Measurements from ENCODE around the gene MAP6. TPM values are rescaled to one million over a fixed set of nuclear protein-coding genes. Genes with fewer than 3 reads are reported as not detected.
A peak's percentile ranks its signal among the peaks of the same experiment; 100 is the strongest.

MAP6 gene
- total RNA-seq, 1 donor from 2014 or later: 30.5 TPM

- Mint-ChIP-seq H3K9me3 (no peaks in the 10 kb centered on the region), H3K4me1 (ENCODE audit: unreplicated experiment) (peaks cover 5% of the 10 kb centered on the region), H3K4me3 (peak overlapping the region; percentile 53), H3K36me3 (no peaks in the 10 kb centered on the region), H3K27ac (no peak overlapping the region), H3K27me3 (peaks cover 62% of the 10 kb centered on the region)
- no peak for DNase-seq (ENCODE audit: extremely low spot score, unreplicated experiment)
- TF ChIP-seq CTCF (conservative IDR thresholded peaks at IDR 0.05): no peak
These were observed 3.7 kb downstream of the MAP6 start for GRCh38 chr11:75665126-75665525.

- H3K36me3 Mint-ChIP-seq: no peaks in the 10 kb centered on the region
- H3K27me3 Mint-ChIP-seq: peaks cover 58% of the 10 kb centered on the region
- H3K4me3 Mint-ChIP-seq: no peak overlapping the region
These were observed 4.4 kb downstream of the MAP6 start for GRCh38 chr11:75664389-75664788.

GRCh38 chr11:75663808-75664207, 5.0 kb downstream of the MAP6 start:
- Mint-ChIP-seq H3K36me3 (no peaks in the 10 kb centered on the region), H3K9me3 (no peaks in the 10 kb centered on the region), H3K4me3 (no peak overlapping the region), H3K27me3 (peaks cover 53% of the 10 kb centered on the region), H3K4me1 (ENCODE audit: unreplicated experiment) (peaks cover 5% of the 10 kb centered on the region), H3K27ac (no peak overlapping the region)
- no peak for TF ChIP-seq CTCF (conservative IDR thresholded peaks at IDR 0.05)
- no peak for DNase-seq (ENCODE audit: extremely low spot score, unreplicated experiment)

More at GRCh38 chr11:75664389-75664788, 4.4 kb downstream of the MAP6 start:
- DNase-seq (ENCODE audit: extremely low spot score, unreplicated experiment): no peak
- H3K27ac Mint-ChIP-seq: no peak overlapping the region
- H3K9me3 Mint-ChIP-seq: no peaks in the 10 kb centered on the region
- no peak for TF ChIP-seq CTCF (conservative IDR thresholded peaks at IDR 0.05)
- H3K4me1 Mint-ChIP-seq (ENCODE audit: unreplicated experiment): peaks cover 5% of the 10 kb centered on the region

- Mint-ChIP-seq H3K27me3 (peaks cover 29% of the 10 kb centered on the region), H3K27ac (no peak overlapping the region), H3K4me3 (no peak overlapping the region), H3K4me1 (ENCODE audit: unreplicated experiment) (no peaks in the 10 kb centered on the region), H3K36me3 (no peaks in the 10 kb centered on the region), H3K9me3 (no peaks in the 10 kb centered on the region)
- TF ChIP-seq CTCF (conservative IDR thresholded peaks at IDR 0.05): no peak
- no peak for DNase-seq (ENCODE audit: extremely low spot score, unreplicated experiment)
These were observed 9.0 kb downstream of the MAP6 start for GRCh38 chr11:75659836-75660235.

- H3K9me3 Mint-ChIP-seq: no peaks in the 10 kb centered on the region
- peaks cover 17% of the 10 kb centered on the region for H3K27me3 Mint-ChIP-seq
- TF ChIP-seq CTCF (conservative IDR thresholded peaks at IDR 0.05): no peak
- no peak overlapping the region for H3K4me3 Mint-ChIP-seq
- peak overlapping the region; percentile 52 for H3K27ac Mint-ChIP-seq
- no peak for DNase-seq (ENCODE audit: extremely low spot score, unreplicated experiment)
- H3K4me1 Mint-ChIP-seq (ENCODE audit: unreplicated experiment): no peaks in the 10 kb centered on the region
- no peaks in the 10 kb centered on the region for H3K36me3 Mint-ChIP-seq
These were observed 12.7 kb downstream of the MAP6 start for GRCh38 chr11:75656044-75656727.

All from type B pancreatic cell (in vitro differentiated cells).